Ishikawa (cell line): ENCODE data around the gene GVQW3.
A peak's percentile ranks its signal among the peaks of the same experiment; 100 is the strongest.

Experiments
- CREB1 ChIP-seq: IDR thresholded peaks from 2 replicates; pipeline ENCODE4 v1.6.1; 2012; ENCODE audit warnings: low read depth
- TCF12 ChIP-seq: IDR thresholded peaks from 2 replicates; pipeline ENCODE4 v1.6.1; 2012; ENCODE audit warnings: low read depth

GRCh38 chr11:76380977-76381719, at the start of gene GVQW3, which contains the start of gene THAP12:
- TF ChIP-seq TCF12 (peak; percentile 56; the same call in 1 of the 2 replicates), CREB1 (no peak)
